GM18519 (cell line): ENCODE measurements around the gene KRTAP12-3.
"Not testable (repeated sequence)": the region's sequence is repeated elsewhere in the genome, so short reads cannot be mapped to it uniquely, and the experiment has no call there.

ENCODE experiments used
- ATAC-seq: cut with Tn5 transposase; IDR thresholded peaks from one replicate; pipeline ENCODE4 v1.9.1; 2021; ENCODE audit warnings: mild to moderate bottlenecking, moderate library complexity; ENCODE audit not compliant: unreplicated experiment, low FRiP score

KRTAP12-3 gene, protein sequence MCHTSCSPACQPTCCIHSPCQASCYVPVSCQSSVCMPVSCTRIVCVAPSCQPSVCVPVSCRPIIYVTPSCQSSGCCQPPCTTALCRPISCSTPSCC

DNA sequence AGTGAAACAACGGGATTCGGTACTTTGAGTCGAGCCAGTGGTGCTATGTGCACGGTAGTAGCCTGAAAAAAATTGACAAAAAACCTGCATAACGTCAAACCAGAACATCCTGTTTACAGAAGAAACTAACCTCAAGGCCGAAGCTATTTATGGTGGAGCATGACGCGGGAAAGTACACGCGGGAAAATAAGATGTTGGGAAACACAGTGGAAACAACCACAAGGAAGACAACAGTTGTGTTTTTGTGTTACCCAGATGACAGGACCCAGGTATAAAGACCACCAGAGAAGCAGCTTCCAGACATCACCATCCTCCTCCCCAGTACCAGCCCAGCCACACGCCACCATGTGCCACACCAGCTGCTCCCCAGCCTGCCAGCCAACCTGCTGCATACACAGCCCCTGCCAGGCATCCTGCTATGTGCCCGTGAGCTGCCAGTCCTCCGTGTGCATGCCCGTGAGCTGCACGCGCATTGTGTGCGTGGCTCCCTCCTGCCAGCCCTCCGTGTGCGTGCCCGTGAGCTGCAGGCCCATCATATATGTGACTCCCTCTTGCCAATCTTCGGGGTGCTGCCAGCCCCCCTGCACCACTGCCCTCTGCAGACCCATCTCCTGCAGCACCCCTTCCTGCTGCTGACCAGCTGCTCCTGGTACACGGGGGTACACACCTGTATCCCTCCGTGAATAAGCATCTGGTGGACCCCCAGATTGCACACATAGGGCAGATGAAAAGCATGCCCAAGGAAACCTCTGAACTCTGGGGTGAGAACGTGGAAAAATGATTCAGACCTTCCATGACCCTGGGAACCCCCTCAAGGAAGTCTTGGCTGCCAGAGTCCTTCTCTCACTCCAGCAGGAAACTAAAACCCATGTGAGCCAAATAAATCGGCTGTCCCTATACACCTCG, at the start of gene KRTAP12-3:
KRTAP12-3 (plus strand) TSS at position 298 of the 906 bp plus-strand sequence; CDS start at position 346, 48 bp downstream.
- ATAC-seq: no peak

DNA sequence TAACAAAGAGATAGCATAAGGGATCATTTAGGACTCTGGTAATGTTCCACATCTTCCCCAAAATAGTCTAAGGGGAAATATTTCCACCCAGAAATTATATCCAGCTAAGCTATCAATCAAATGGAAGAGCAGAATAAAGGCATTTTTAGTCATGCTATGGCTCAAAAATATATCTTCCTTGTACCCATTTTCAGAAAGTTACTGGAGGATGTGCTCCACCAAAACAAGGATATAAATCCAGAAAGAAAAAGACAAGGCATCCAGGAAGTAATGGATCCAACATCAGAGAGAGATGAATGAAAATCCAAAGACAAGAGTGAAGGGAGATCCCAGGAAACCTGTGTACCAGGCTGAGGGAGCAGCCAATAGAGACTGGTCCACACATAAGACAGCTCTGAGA, 48.5 kb upstream of the KRTAP12-3 start:
- no peak for ATAC-seq

DNA sequence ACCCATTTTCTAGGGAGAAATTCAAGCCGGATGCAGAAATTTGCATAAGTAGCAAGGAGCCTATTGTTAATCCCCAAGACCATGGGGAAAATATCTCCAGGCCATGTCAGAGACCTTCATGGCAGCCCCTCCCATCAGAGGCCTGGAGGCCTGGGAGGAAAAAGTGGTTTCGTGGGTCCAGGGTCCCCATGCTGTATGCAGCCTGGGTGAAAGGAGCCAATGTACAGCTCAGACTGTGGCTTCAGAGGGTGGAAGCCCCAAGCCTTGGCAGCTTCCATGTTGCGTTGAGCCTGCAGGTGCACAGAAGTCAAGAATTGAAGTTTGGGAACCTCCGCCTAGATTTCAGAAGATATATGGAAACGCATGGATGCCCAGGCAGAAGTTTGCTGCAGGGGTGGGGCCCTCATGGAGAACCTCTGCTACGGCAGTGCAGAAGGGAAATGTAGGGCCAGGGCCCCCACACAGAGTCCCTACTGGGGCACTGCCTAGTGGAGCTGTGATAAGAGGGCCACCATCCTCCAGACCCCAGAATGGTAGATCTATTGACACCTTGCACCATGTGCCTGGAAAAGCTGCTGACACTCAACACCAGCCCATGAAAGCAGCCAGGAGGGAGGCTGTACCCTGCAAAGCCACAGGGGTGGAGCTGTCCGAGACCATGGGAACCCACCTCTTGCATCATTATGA, 47.4 kb upstream of the KRTAP12-3 start:
- ATAC-seq: not testable (repeated sequence)

DNA sequence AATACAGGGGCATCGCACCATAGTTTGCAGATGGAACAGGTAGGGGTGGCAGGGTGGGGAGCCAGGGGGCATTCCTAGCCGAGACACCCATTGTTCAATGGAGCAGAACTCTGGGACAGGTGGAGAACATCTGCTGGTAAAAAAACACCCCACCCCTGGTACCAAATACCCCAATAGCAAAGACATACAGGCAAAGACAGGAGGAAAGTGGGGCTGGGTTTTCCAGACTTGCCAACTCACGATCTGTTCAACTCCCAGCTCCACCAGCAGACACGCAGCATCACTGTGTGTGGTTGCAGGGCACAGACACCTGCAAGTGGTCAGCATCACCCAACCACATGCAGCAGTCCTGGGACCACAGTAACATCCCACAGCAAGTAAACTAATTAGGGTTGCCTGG, 46.2 kb upstream of the KRTAP12-3 start:
- ATAC-seq: no peak

DNA sequence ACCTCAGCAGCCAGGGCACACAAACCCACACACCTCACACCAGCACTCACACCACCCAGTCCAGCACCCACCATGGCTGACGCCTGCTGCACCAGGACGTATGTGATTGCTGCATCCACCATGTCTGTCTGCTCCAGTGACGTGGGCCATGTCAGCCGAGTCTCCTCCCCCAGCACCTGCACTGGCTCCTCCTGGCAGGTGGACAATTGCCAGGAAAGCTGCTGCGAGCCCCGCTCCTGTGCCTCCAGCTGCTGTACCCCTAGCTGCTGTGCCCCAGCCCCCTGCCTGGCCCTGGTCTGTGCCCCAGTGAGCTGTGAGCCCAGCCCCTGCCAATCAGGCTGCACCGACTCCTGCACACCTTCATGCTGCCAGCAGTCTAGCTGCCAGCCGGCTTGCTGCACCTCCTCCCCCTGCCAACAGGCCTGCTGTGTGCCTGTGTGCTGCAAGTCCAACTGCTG, 45.7 kb upstream of the KRTAP12-3 start, which contains the start of gene KRTAP10-8:
KRTAP10-8 (plus strand) TSS at position 51 of the 458 bp plus-strand sequence; CDS start at position 73, 22 bp downstream.
- no peak for ATAC-seq

DNA sequence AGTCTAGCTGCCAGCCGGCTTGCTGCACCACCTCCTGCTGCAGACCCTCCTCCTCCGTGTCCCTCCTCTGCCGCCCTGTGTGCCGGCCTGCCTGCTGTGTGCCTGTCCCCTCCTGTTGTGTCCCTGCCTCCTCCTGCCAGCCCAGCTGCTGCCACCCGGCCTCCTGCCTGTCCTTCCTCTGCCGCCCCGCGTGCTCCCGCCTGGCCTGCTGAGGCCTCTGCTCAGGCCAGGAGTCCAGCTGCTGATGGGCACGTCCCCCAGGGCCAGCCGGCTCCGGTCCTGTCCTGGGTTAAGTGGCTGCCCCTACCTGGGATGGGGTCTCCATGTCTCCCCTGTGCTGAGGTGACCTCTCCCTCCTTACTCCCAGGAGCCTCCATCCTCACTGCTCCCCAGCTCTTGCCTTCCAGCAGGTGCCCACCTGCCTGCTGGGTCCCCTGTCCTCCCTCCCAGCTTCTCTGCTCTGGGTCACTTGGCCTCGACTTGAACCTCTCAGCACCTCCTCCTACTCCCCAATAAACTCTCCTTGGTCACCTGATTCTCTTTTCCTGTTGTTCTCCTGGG, 45.0 kb upstream of the KRTAP12-3 start:
- ATAC-seq: no peak

DNA sequence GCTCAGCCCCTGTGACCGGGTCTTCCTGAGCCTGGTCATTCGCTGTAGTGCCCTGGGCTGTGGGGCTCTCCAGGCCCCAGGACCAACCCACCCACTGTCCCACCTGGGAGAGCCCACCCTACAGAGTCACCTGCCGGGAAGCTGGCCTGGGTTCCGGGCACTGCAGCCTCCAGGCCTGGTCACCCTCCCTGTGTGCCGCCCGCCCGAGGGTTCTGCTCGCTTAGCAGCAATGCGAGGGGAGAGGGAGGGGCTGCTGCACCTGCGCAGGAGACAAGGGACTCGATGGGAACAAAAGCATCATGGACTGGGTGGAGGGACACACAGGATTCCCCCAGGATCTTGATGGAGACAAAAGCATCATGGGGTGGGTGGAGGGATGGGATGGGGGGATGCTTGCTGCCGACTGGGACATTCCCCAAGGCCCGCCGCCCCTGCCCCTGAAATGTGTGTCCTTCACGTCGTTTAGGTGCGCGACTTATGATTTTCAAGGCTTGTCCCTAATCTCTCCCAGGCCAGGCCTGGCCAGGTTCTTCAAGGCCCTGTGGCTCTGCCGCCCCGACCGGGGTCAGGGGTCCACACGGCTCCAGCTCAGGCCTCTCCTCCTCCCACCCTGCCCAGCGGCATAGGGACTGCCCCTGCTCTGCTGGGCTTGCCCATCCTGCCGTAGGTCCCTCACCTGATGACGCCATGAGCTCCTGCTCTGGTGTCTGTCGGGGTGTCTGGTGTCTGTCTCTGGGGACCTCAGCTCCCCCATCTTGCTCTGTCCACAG, 44.2 kb upstream of the KRTAP12-3 start:
- ATAC-seq: no peak

DNA sequence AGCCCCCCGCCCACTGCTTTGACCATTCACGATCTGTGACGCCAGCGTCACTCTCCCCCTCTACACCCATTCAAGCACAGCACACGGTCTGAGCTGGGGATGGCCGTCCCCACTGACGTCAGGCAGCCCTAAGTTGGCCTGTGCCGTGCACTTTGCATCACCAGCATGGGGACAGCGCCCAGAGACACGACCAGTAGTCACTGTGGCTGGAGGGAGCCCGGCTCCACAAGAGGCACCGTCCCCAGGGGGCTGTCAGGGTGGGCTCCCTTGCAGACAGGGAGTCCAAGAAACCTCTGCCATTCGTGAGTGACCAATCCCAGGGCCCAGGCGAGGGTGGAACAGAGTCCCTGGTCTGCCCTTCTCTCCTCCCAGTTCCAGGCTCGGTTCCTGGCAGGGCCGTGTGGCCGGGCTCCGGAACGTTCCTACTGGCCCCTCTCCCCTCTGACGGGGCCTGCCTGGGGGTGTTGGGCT, 43.5 kb upstream of the KRTAP12-3 start:
- no peak for ATAC-seq

DNA sequence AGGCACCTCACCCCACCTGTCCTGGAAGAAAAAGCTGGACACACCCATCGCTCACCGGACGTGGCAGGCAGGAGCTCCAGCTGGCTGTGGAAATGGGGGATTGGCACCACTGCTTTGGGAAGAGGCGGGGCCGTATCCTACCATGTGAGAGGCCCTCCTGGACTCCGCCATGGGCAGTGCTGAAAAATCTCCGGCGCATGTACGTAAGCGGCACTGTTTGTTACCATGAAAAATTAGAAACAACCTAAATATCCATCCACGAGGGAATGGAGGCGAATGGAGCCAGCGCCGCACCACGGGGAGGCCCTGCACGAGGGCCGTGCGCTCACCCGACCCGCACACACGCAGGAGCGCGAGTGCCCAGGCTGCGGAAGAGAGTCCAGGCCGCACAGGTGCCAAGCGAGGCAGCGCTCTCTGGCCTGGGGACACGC, 42.8 kb upstream of the KRTAP12-3 start:
- ATAC-seq: no peak

DNA sequence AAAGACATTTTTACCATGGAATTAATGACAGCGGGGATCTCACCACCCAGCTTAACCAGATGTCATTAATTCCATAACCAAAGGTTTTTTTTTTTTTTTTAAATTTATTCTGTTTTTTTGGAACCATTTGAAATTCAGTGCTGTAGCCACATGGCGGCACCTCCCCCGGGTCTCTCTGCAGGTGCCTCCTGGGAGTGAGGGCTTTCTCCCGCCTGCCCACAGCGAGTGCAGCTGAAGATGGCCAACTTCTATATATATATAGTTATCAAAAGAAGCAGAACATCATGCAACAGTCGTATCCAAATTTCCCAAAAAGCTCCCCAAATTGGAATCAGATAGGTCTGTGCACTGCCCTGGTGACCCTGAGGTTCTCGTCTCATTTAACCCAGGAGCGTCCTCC, 42.3 kb upstream of the KRTAP12-3 start:
- no peak for ATAC-seq

DNA sequence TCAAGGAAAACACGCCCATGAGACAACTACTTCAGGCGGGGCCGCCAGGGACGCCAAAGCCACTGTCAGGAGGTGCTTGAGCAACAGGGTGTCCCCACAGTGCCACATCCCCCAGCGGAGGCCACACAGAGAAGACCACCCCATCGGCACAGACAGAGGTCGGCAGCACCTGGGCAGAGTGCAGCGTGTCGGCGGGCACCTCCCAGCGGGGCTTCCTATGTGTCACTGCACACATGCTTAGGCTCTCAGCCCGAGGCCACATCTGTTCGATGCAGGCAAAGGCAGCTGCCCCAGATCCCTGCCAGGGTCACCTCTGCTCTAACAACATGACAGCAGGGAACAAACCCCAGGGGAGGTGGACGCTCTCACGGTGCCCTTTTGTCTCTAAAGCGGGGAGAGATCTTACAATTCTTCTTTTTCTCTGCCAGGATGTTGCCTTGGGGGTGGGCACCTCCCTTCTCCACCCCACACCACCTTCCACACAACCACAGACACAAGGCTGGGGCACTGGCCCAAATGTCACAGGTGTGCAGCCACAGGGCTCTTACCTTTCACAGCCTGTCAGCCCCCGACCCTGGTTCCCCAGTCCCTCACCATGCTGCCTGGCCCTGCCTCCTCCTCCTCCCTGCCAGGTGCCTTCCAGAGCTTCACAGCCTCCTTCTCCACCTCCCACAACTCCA, 41.7 kb upstream of the KRTAP12-3 start:
- ATAC-seq: no peak

DNA sequence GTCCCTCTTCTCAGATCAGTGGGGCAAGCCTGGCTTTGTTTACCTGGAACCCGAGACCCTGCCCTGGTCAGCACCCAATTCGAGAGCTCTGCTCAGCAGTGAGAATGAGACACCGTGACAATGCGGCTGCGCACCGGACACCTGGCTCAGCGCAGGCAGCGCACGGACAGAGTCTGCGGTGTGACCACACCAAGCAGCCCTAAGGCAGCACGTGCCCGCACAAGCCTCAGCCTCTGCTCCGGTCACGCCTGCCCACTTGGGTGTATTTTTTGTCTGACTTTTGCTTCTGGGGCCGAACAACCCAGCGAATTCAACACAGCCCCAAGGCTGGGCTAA, 41.2 kb upstream of the KRTAP12-3 start:
- no peak for ATAC-seq

DNA sequence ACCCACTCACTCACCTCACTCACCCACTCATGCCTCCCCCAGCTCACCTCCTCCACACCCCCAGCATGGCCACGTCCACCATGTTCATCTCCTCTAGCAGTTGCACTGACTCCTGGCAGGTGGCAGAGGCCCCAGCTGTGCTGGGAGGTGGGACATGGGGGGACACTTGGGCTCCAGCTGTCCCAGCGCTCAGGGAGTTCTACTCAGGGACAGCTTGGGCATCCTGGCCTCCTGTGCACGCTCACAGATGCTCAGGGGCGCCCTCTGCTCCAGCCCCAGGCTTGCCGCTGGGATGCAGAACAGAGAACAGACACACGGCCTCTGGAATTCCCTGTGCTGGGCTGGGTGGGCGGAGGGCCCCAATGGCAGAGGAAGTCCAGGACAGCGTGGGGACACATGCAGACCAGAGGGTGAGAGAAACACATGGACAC, 40.6 kb upstream of the KRTAP12-3 start:
- no peak for ATAC-seq

DNA sequence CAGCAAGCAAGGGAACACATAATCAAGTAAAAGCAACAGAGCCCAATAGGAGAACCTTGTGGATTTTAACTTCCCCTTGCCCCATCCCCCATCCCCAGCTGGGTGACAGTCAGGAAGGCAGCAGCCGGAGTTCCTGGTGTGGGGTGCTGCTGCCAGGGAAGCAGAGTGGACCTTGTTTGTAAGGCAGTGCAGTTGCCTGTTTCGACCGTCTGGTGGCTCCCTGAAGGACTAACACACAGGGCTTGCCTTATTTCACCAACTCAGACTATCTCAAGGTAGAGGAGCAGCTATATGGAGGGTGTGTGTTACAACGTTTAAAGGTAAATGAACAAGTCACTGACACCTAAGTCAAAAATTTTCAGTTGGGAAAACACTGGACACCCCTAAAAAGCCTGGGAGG, 39.2 kb upstream of the KRTAP12-3 start:
- no peak for ATAC-seq

DNA sequence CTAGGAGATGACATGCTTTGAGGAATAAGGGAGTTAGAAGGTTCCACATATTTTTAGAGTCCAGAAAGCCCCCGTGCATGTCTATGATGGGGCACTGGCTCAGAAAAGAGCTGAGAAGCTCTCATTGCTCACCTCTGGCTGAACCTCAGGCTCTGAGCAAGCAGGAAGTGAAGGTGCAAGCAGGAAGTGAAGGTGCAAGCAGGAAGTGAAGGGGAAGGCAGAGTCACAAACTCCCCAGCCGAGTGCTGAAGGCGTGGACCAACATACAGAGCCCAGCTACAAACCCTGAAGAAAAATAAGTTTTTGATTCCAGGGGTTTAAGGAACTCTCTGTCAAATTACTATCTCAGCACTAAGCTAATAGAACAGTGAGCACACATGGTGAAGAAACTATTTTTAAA, 38.8 kb upstream of the KRTAP12-3 start:
- no peak for ATAC-seq

DNA sequence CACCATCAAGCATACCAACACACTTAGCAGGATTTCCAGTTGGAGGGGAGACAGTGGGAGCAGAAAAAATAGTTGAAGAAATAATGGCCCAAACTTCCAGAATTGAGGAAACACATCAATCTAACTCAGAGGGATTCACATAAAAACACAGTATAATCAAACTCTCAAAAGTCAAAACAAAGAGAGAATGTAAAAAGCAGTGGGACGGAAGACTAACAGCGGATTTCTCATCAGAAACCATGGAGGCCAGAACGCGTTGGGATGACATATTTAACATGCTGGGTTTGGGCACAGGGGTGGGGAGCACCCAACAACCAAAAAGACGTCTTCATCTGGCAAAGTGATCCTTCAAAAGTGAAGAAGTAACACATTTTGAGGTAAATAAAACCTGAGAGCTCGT, 37.8 kb upstream of the KRTAP12-3 start:
- ATAC-seq: no peak

DNA sequence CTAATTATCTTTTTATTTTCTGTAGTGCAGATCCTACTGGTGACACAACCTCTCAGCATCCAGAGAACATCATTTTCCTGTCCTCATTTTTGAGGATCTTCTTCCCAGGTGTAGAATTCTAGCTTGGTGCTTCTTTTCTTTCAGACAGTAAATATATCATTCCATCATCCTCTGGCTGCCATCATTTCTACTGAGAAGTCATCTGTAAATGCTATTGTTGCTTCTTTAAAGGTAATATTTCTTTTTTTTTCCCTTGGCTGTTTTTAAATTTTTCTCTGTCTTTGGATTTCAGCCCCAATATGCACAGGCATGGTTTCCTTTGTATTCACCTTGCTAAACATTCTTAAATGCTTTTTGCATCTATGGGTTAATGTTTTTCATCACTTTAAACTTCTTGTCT, 34.2 kb upstream of the KRTAP12-3 start:
- ATAC-seq: no peak

DNA sequence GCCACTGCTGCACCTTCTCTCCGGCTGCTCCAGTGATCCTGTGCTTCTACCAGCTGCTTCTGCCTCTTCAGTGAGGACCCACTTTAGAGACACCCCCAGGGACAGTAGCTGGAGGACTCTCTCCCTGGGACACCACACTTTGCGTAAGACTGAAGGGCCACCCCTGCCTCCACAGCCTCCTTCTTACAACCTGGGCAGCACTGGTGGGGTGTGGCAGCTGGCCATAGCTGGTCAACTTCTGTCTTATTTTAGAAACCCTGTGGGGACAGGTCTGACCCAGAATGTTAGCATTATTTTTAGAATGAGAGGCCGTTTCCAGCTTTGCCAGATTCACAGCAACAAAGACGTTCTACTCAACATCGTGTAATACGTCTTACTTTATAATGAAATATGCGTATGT, 32.0 kb upstream of the KRTAP12-3 start:
- ATAC-seq: no peak

DNA sequence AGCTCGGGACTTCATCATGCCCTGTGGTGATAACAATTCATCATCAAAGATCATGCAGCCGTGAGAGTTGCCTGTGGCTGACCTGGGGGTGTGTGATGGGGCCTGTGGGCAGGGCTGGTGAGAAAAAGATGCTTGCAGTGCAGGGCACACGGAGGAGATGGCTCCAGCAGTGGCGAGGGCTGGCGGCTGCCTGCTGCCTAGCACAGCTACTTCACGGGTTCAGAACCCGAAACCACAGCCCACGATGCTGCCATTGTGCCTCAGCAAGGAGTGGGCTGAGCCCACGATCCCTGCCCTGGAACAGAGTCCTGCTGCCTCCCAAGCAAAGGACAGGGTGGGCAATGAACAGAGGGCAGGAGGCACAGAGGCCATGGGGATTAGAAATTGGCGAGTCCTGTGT, 31.5 kb upstream of the KRTAP12-3 start:
- ATAC-seq: no peak
